HEK293T (cell line): ENCODE data around the gene PHACTR3.

Experiments used
- BHLHE40 ChIP-seq: fragments of 450-650 bp; IDR thresholded peaks from 2 replicates; pipeline ENCODE4 v1.6.1; 2016; ENCODE audit warnings: mild to moderate bottlenecking, moderate library complexity, borderline replicate concordance
- ELF4 ChIP-seq: fragments of 450-650 bp; IDR thresholded peaks from 2 replicates; pipeline ENCODE4 v1.6.1; 2017; ENCODE audit warnings: antibody characterized with exemption
- FOXA1 ChIP-seq: fragments of 450-650 bp; IDR thresholded peaks from 2 replicates; pipeline ENCODE4 v1.6.1; 2016; ENCODE audit warnings: mild to moderate bottlenecking
- FOXK2 ChIP-seq: fragments of 450-650 bp; IDR thresholded peaks from 2 replicates; pipeline ENCODE4 v1.6.1; 2016; ENCODE audit warnings: mild to moderate bottlenecking
- FOXM1 ChIP-seq: fragments of 450-650 bp; IDR thresholded peaks from 2 replicates; pipeline ENCODE4 v1.6.1; 2017; ENCODE audit warnings: mild to moderate bottlenecking, borderline replicate concordance
- HDGF ChIP-seq: fragments of 450-650 bp; IDR thresholded peaks from 2 replicates; pipeline ENCODE4 v1.6.1; 2017; ENCODE audit warnings: antibody characterized with exemption, borderline replicate concordance
- SP1 ChIP-seq: fragments of 450-650 bp; IDR thresholded peaks from 2 replicates; pipeline ENCODE4 v1.6.1; 2017
- SUZ12 ChIP-seq: fragments of 450-650 bp; IDR thresholded peaks from 2 replicates; pipeline ENCODE4 v1.6.1; 2016; ENCODE audit warnings: mild to moderate bottlenecking
- ZNF384 ChIP-seq: fragments of 450-650 bp; IDR thresholded peaks from 2 replicates; pipeline ENCODE4 v1.6.1; 2016

GRCh38 chr20:59828125-59829053 is 224.0 kb downstream of the PHACTR3 start:
- no peak for TF ChIP-seq BHLHE40
- TF ChIP-seq ZNF384 = no peak
- TF ChIP-seq HDGF = no peak
- no peak for TF ChIP-seq SP1
- no peak for TF ChIP-seq SUZ12
- TF ChIP-seq FOXA1 = no peak
- no peak for TF ChIP-seq FOXM1
- no peak for TF ChIP-seq FOXK2
- TF ChIP-seq ELF4 = no peak
